GM20000 (cell line): ENCODE measurements around the gene DXO.
"Not testable (repeated sequence)": the region's sequence is repeated elsewhere in the genome, so short reads cannot be mapped to it uniquely, and the experiment has no call there.

Experiments
- DNase-seq: peaks from one replicate; pipeline ENCODE4 v3.0.0; 2012; ENCODE audit warnings: low spot score
- CTCF ChIP-seq: IDR thresholded peaks from 2 replicates; pipeline ENCODE4 v1.5.1; 2012; ENCODE audit warnings: mild to moderate bottlenecking, control low read depth; ENCODE audit errors: extremely low read depth, missing control alignments

The DXO gene

GRCh38 chr6:31971993-31972708, at the start of gene DXO:
Gene DXO (minus strand): TSS chr6:31972138. CDS start chr6:31971675, 463 bp downstream.
- no peak for TF ChIP-seq CTCF
- DNase-seq, result peak; percentile 99

GRCh38 chr6:32014547-32014946, 42.6 kb upstream of the DXO start, which contains the start of gene C4B:
Gene C4B (plus strand): TSS chr6:32014795. CDS start chr6:32014846, 51 bp downstream.
- DNase-seq, result not testable (repeated sequence)

- not testable (repeated sequence) for DNase-seq
Observed at GRCh38 chr6:32013738-32014137, 41.8 kb upstream of the DXO start.

- not testable (repeated sequence) for DNase-seq
Observed at GRCh38 chr6:32012941-32013617, 41.1 kb upstream of the DXO start.

GRCh38 chr6:32010856-32011530, 39.1 kb upstream of the DXO start:
- peak; percentile 1 for DNase-seq

GRCh38 chr6:32009537-32009936, 37.6 kb upstream of the DXO start:
- not testable (repeated sequence) for DNase-seq

- DNase-seq, result peak; percentile 2
Observed at GRCh38 chr6:32008616-32009015, 36.7 kb upstream of the DXO start.

- DNase-seq, result not testable (repeated sequence)
Observed at GRCh38 chr6:32008037-32008436, 36.1 kb upstream of the DXO start.

GRCh38 chr6:32007086-32007485, 35.1 kb upstream of the DXO start:
- DNase-seq, result not testable (repeated sequence)

GRCh38 chr6:32005991-32006529, 34.1 kb upstream of the DXO start:
- DNase-seq, result peak; percentile 0

- not testable (repeated sequence) for DNase-seq
Observed at GRCh38 chr6:32005538-32005880, 33.6 kb upstream of the DXO start.

GRCh38 chr6:32004864-32005537, 33.1 kb upstream of the DXO start:
- not testable (repeated sequence) for DNase-seq

GRCh38 chr6:32004393-32004792, 32.5 kb upstream of the DXO start:
- DNase-seq, result not testable (repeated sequence)

GRCh38 chr6:32003301-32003700, 31.4 kb upstream of the DXO start:
- not testable (repeated sequence) for DNase-seq

- not testable (repeated sequence) for DNase-seq
Observed at GRCh38 chr6:32002546-32003268, 30.8 kb upstream of the DXO start.

- DNase-seq, result not testable (repeated sequence)
Observed at GRCh38 chr6:31996385-31996784, 24.4 kb upstream of the DXO start.

- DNase-seq, result not testable (repeated sequence)
Observed at GRCh38 chr6:31994421-31994820, 22.5 kb upstream of the DXO start.

- not testable (repeated sequence) for DNase-seq
Observed at GRCh38 chr6:31989363-31989762, 17.4 kb upstream of the DXO start.

- DNase-seq, result not testable (repeated sequence)
Observed at GRCh38 chr6:31981744-31982143, 9.8 kb upstream of the DXO start, which contains the start of gene C4A. Gene C4A (plus strand): TSS chr6:31982057. CDS start chr6:31982108, 51 bp downstream.
